Measurements from ENCODE around the gene PKDREJ. TPM values are rescaled to one million over a fixed set of nuclear protein-coding genes. Genes with fewer than 3 reads are reported as not detected.

Gene PKDREJ
- total RNA-seq, 2 experiments from 2014 or later: not detected

DNA sequence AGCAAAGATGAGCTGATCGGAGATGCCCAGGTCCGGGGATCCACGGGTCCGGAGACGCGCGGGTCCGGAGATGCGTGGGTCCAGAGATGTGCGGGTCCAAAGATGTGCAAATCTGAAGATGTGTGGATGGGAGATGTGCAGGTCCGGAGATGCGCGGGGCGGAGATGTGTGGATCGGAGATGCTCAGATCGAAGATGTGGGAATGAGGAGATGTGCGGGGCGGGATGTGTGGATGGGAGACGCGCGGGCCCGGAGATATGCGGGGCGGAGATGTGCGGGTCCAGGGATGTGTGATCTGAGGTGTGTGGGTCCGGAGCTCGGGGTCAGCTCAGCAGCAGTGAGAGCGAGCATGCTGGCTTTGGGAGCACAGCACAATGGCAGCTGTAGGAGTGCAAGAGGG, 48.5 kb downstream of the PKDREJ start:
- Histone ChIP-seq H3K4me3 (ENCODE audit: low read depth, low read length, poor library complexity, severe bottlenecking) (no peak overlapping the region), H3K27ac (ENCODE audit: low read depth, low read length, poor library complexity, severe bottlenecking) (no peak overlapping the region), H3K36me3 (ENCODE audit: insufficient read depth, low read length) (no peaks in the 10 kb centered on the region), H3K9me3 (ENCODE audit: low read length) (0 out of 2 replicates have a peak, but pooled peaks cover under 1% of the 10 kb centered on the region), H3K79me2 (ENCODE audit: insufficient read depth, low read depth, low read length) (no peaks in the 10 kb centered on the region), H2AFZ (ENCODE audit: low read length) (no peak overlapping the region), H3K4me2 (ENCODE audit: low read length) (no peak overlapping the region), H3K9me2 (ENCODE audit: insufficient read depth, low read length) (no peaks in the 10 kb centered on the region), H4K20me1 (ENCODE audit: insufficient read depth, low read length) (no peaks in the 10 kb centered on the region), H3K4me1 (ENCODE audit: insufficient read depth, low read length, poor library complexity, severe bottlenecking) (no peaks in the 10 kb centered on the region)
- CTCF ChIA-PET (ENCODE audit: unreplicated experiment): no interaction called here
- POLR2A ChIA-PET: no interaction called here
- no peak for DNase-seq (ENCODE audit: low spot score)
- no peak for TF ChIP-seq EZH2phosphoT487 (IDR thresholded peaks at IDR 0.05; ENCODE audit: borderline replicate concordance, low read depth, low read length)
- TF ChIP-seq, protein P1, sequence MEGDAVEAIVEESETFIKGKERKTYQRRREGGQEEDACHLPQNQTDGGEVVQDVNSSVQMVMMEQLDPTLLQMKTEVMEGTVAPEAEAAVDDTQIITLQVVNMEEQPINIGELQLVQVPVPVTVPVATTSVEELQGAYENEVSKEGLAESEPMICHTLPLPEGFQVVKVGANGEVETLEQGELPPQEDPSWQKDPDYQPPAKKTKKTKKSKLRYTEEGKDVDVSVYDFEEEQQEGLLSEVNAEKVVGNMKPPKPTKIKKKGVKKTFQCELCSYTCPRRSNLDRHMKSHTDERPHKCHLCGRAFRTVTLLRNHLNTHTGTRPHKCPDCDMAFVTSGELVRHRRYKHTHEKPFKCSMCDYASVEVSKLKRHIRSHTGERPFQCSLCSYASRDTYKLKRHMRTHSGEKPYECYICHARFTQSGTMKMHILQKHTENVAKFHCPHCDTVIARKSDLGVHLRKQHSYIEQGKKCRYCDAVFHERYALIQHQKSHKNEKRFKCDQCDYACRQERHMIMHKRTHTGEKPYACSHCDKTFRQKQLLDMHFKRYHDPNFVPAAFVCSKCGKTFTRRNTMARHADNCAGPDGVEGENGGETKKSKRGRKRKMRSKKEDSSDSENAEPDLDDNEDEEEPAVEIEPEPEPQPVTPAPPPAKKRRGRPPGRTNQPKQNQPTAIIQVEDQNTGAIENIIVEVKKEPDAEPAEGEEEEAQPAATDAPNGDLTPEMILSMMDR (conservative IDR thresholded peaks at IDR 0.05; ENCODE audit: low read length): no peak
- BruUV-seq (replicated peaks): no TSS peak
- intact Hi-C loops (cut with micrococcal nuclease; ENCODE audit: unreplicated experiment): no loop called here

DNA sequence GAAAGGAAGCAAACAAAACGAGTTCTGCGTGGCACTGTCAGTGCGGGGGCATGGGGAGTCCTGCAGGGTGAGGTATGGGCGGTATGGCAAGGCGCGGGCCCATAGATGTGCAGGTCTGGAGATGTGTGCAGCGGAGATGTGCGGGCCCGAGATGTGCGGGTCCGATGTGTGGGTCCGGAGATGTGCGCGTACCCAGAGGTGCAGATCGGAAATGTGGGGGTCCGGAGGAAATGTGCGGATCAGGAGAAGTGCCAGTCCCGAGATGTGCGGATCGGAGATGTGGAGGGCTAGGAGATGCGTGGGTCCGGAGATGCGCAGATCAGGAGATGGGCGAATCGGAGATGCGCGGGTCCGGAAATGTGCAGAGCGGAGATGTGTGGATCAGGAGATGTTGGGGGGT, 49.0 kb downstream of the PKDREJ start:
- Histone ChIP-seq H3K27ac (ENCODE audit: low read depth, low read length, poor library complexity, severe bottlenecking) (no peak overlapping the region), H2AFZ (ENCODE audit: low read length) (no peak overlapping the region), H3K79me2 (ENCODE audit: insufficient read depth, low read depth, low read length) (no peaks in the 10 kb centered on the region), H3K36me3 (ENCODE audit: insufficient read depth, low read length) (no peaks in the 10 kb centered on the region), H3K4me3 (ENCODE audit: low read depth, low read length, poor library complexity, severe bottlenecking) (no peak overlapping the region), H3K9me3 (ENCODE audit: low read length) (0 out of 2 replicates have a peak, but pooled peaks cover 5% of the 10 kb centered on the region), H4K20me1 (ENCODE audit: insufficient read depth, low read length) (no peaks in the 10 kb centered on the region), H3K9me2 (ENCODE audit: insufficient read depth, low read length) (no peaks in the 10 kb centered on the region), H3K4me2 (ENCODE audit: low read length) (no peak overlapping the region), H3K4me1 (ENCODE audit: insufficient read depth, low read length, poor library complexity, severe bottlenecking) (no peaks in the 10 kb centered on the region)
- CTCF ChIA-PET (ENCODE audit: unreplicated experiment): no interaction called here
- no peak for DNase-seq (ENCODE audit: low spot score)
- BruUV-seq (replicated peaks): no TSS peak
- intact Hi-C loops (cut with micrococcal nuclease; ENCODE audit: unreplicated experiment): no loop called here
- POLR2A ChIA-PET: no interaction called here
- TF ChIP-seq, protein P1 (conservative IDR thresholded peaks at IDR 0.05; ENCODE audit: low read length): no peak
- no peak for TF ChIP-seq EZH2phosphoT487 (IDR thresholded peaks at IDR 0.05; ENCODE audit: borderline replicate concordance, low read depth, low read length)

- Histone ChIP-seq H3K36me3 (ENCODE audit: insufficient read depth, low read length) (no peaks in the 10 kb centered on the region), H3K79me2 (ENCODE audit: insufficient read depth, low read depth, low read length) (no peaks in the 10 kb centered on the region), H4K20me1 (ENCODE audit: insufficient read depth, low read length) (no peaks in the 10 kb centered on the region), H3K9me2 (ENCODE audit: insufficient read depth, low read length) (no peaks in the 10 kb centered on the region), H3K4me2 (ENCODE audit: low read length) (no peak overlapping the region), H3K4me1 (ENCODE audit: insufficient read depth, low read length, poor library complexity, severe bottlenecking) (no peaks in the 10 kb centered on the region), H3K9me3 (ENCODE audit: low read length) (0 out of 2 replicates have a peak, but pooled peaks cover 6% of the 10 kb centered on the region), H2AFZ (ENCODE audit: low read length) (no peak overlapping the region), H3K4me3 (ENCODE audit: low read depth, low read length, poor library complexity, severe bottlenecking) (no peak overlapping the region), H3K27ac (ENCODE audit: low read depth, low read length, poor library complexity, severe bottlenecking) (no peak overlapping the region)
- no TSS peak for BruUV-seq (replicated peaks)
- no peak for TF ChIP-seq EZH2phosphoT487 (IDR thresholded peaks at IDR 0.05; ENCODE audit: borderline replicate concordance, low read depth, low read length)
- intact Hi-C loops (cut with micrococcal nuclease; ENCODE audit: unreplicated experiment): no loop called here
- CTCF ChIA-PET (ENCODE audit: unreplicated experiment): no interaction called here
- DNase-seq (ENCODE audit: low spot score): no peak
- POLR2A ChIA-PET: interaction anchor here (1.1 kb wide), 1 partner anchor 9 kb away, joined by 3 read pairs; no protein-coding TSS in a partner anchor
Measured at GRCh38 chr22:46213052-46213451, 50.1 kb downstream of the PKDREJ start.
